H9 (cell line): ENCODE data around the gene IER2. TPM values are rescaled to one million over a fixed set of nuclear protein-coding genes. Genes with fewer than 3 reads are reported as not detected.
A peak's percentile ranks its signal among the peaks of the same experiment; 100 is the strongest.

Experiments
- DNase-seq: peaks from one replicate; pipeline ENCODE4 v3.0.0-alpha.2; 2017
- H2AFZ ChIP-seq: one replicate; pipeline ENCODE4 v1.6.1; 2013; ENCODE audit warnings: mild to moderate bottlenecking, low read length, control low read depth, moderate library complexity
- H2AK5ac ChIP-seq: 2 replicates; pipeline ENCODE4 v1.6.1; 2013; ENCODE audit warnings: low read length, control low read depth, mixed read lengths; ENCODE audit not compliant: insufficient read length
- H2BK120ac ChIP-seq: one replicate; pipeline ENCODE4 v1.6.1; 2013; ENCODE audit warnings: low read depth, mild to moderate bottlenecking, low read length, control low read depth, inconsistent platforms; ENCODE audit not compliant: poor library complexity, severe bottlenecking
- H2BK12ac ChIP-seq: 2 replicates; pipeline ENCODE4 v1.6.1; 2013; ENCODE audit warnings: low read length, control low read depth, mixed read lengths, low read depth; ENCODE audit not compliant: insufficient read length
- H2BK15ac ChIP-seq: 2 replicates; pipeline ENCODE4 v1.6.1; 2013; ENCODE audit warnings: low read depth, low read length, control low read depth
- H2BK20ac ChIP-seq: one replicate; pipeline ENCODE4 v1.6.1; 2013; ENCODE audit warnings: low read depth, mild to moderate bottlenecking, low read length, control low read depth, inconsistent platforms; ENCODE audit not compliant: poor library complexity, severe bottlenecking
- H2BK5ac ChIP-seq: 2 replicates; pipeline ENCODE4 v1.6.1; 2013; ENCODE audit warnings: low read length, control low read depth, mixed read lengths; ENCODE audit not compliant: insufficient read length
- H3K14ac ChIP-seq: 2 replicates; pipeline ENCODE4 v1.6.1; 2013; ENCODE audit warnings: low read length, control low read depth; ENCODE audit not compliant: insufficient read depth
- H3K18ac ChIP-seq: 2 replicates; pipeline ENCODE4 v1.6.1; 2013; ENCODE audit warnings: low read depth, mild to moderate bottlenecking, mixed read lengths, low read length, control low read depth; ENCODE audit not compliant: insufficient read length
- H3K23ac ChIP-seq: 2 replicates; pipeline ENCODE4 v1.6.1; 2013; ENCODE audit warnings: low read length, control low read depth, mixed read lengths, low read depth; ENCODE audit not compliant: insufficient read length
- H3K23me2 ChIP-seq: 2 replicates; pipeline ENCODE4 v1.6.1; 2013; ENCODE audit warnings: low read depth, mild to moderate bottlenecking, mixed read lengths, low read length, control low read depth; ENCODE audit not compliant: insufficient read length, poor library complexity, severe bottlenecking
- H3K27ac ChIP-seq: 2 replicates; pipeline ENCODE4 v1.5.1; 2013; ENCODE audit warnings: low read length, control low read depth, mixed read lengths, low read depth; ENCODE audit not compliant: insufficient read length
- H3K27me3 ChIP-seq: 2 replicates; pipeline ENCODE4 v1.6.1; 2013; ENCODE audit warnings: low read length, control low read depth, inconsistent platforms; ENCODE audit not compliant: insufficient read depth
- H3K4ac ChIP-seq: 2 replicates; pipeline ENCODE4 v1.6.1; 2013; ENCODE audit warnings: low read depth, mild to moderate bottlenecking, control low read depth, inconsistent platforms, low read length, moderate library complexity
- H3K4me1 ChIP-seq: 2 replicates; pipeline ENCODE4 v1.6.1; 2013; ENCODE audit warnings: low read length, control low read depth, inconsistent platforms; ENCODE audit not compliant: insufficient read depth
- H3K4me2 ChIP-seq: 2 replicates; pipeline ENCODE4 v1.6.1; 2013; ENCODE audit warnings: low read length, control low read depth, mixed read lengths; ENCODE audit not compliant: insufficient read length, insufficient read depth
- H3K56ac ChIP-seq: 2 replicates; pipeline ENCODE4 v1.6.1; 2013; ENCODE audit warnings: low read depth, mild to moderate bottlenecking, mixed read lengths, low read length, control low read depth; ENCODE audit not compliant: insufficient read length
- H3K79me1 ChIP-seq: 2 replicates; pipeline ENCODE4 v1.6.1; 2013; ENCODE audit warnings: low read depth, mild to moderate bottlenecking, moderate library complexity, low read length, control low read depth, inconsistent platforms; ENCODE audit not compliant: insufficient read depth, poor library complexity, severe bottlenecking
- H3K79me2 ChIP-seq: 2 replicates; pipeline ENCODE4 v1.6.1; 2013; ENCODE audit warnings: low read length, control low read depth, inconsistent platforms; ENCODE audit not compliant: insufficient read depth
- H3K9ac ChIP-seq: 2 replicates; pipeline ENCODE4 v1.6.1; 2013; ENCODE audit warnings: low read length, control low read depth, mixed read lengths; ENCODE audit not compliant: insufficient read length; ENCODE audit errors: extremely low read depth
- H3K9me3 ChIP-seq: one replicate; pipeline ENCODE4 v1.6.1; 2013; ENCODE audit warnings: low read depth, low read length, inconsistent platforms; ENCODE audit not compliant: control insufficient read depth
- H3T11ph ChIP-seq: one replicate; pipeline ENCODE4 v1.6.1; 2013; ENCODE audit warnings: mild to moderate bottlenecking, low read length, control low read depth, inconsistent platforms
- H4K20me1 ChIP-seq: one replicate; pipeline ENCODE4 v1.6.1; 2013; ENCODE audit not compliant: control insufficient read depth, insufficient read length, insufficient read depth
- H4K5ac ChIP-seq: 2 replicates; pipeline ENCODE4 v1.6.1; 2013; ENCODE audit warnings: low read depth, mild to moderate bottlenecking, mixed read lengths, low read length, control low read depth; ENCODE audit not compliant: insufficient read length
- H4K8ac ChIP-seq: replicated peaks from 2 replicates; pipeline ENCODE4 v1.6.1; 2013; ENCODE audit warnings: low read length, control low read depth, mixed read lengths, low read depth; ENCODE audit not compliant: insufficient read length
- H4K91ac ChIP-seq: 2 replicates; pipeline ENCODE4 v1.6.1; 2013; ENCODE audit warnings: low read depth, mild to moderate bottlenecking, moderate library complexity, mixed read lengths, low read length, control low read depth; ENCODE audit not compliant: insufficient read length
- H3K27ac Mint-ChIP-seq, 3 experiments: 2 replicates in 2 of 3; 3 replicates in 1 of 3; pipeline ENCODE4 v1.8.0; 2020 to 2021; ENCODE audit warnings: mixed read lengths in 3 of 3, mild to moderate bottlenecking in 1 of 3, moderate library complexity in 1 of 3
- H3K27me3 Mint-ChIP-seq: 2 replicates; pipeline ENCODE4 v1.8.0; 2021; ENCODE audit warnings: low read depth, mild to moderate bottlenecking, moderate library complexity, mixed read lengths
- H3K36me3 Mint-ChIP-seq, 3 experiments: 2 replicates in 2 of 3; 3 replicates in 1 of 3; pipeline ENCODE4 v1.8.0; 2020 to 2021; ENCODE audit warnings: low read depth in 3 of 3, mixed read lengths in 3 of 3; ENCODE audit not compliant: insufficient read depth in 1 of 3
- H3K4me1 Mint-ChIP-seq, 2 experiments: 2 replicates each; pipeline ENCODE4 v1.8.0; 2020; ENCODE audit warnings: mixed read lengths in 2 of 2
- H3K4me3 Mint-ChIP-seq, 2 experiments: 2 replicates in 1 of 2; 3 replicates in 1 of 2; pipeline ENCODE4 v1.8.0; 2020 to 2021; ENCODE audit warnings: mild to moderate bottlenecking in 2 of 2, mixed read lengths in 2 of 2, moderate library complexity in 1 of 2
- H3K9me3 Mint-ChIP-seq, 2 experiments: 2 replicates in 1 of 2; 3 replicates in 1 of 2; pipeline ENCODE4 v1.8.0; 2020; ENCODE audit warnings: mild to moderate bottlenecking in 2 of 2, mixed read lengths in 2 of 2, moderate library complexity in 1 of 2
- CTCF ChIP-seq: fragments of 200-600 bp; sonication (generic); conservative IDR thresholded peaks from 3 replicates; pipeline ENCODE4 v1.8.0; 2021; ENCODE audit warnings: antibody characterized with exemption, mild to moderate bottlenecking
- WGBS: extraction: QIAGEN DNeasy Blood & Tissue Kit; methylation state at CpG from one replicate; pipeline ENCODE4 v1.1.7; 2013; ENCODE audit warnings: missing lambda C conversion rate, low lambda C conversion rate, mixed read lengths; ENCODE audit not compliant: insufficient read length; ENCODE audit errors: extremely low coverage; 5-methylcytosine and 5-hydroxymethylcytosine counted together
- total RNA-seq: library from RNA; stranded (reverse); gene quantifications from 2 replicates; pipeline ENCODE4 v1.2.1, GENCODE V29; 2021

IER2 gene
- total RNA-seq, 1 experiment from 2014 or later = 160 TPM

- Histone ChIP-seq H3K4me1 (no peaks in the 10 kb centered on the region), H3K27ac (no peak overlapping the region), H3K27me3 (no peaks in the 10 kb centered on the region), H2AFZ (no peak overlapping the region), H3K79me2 (no peaks in the 10 kb centered on the region; the same call in 1 of the 2 replicates), H3K14ac (no peak overlapping the region), H4K8ac (no peak overlapping the region), H3K18ac (no peak overlapping the region), H2BK5ac (no peak overlapping the region), H3K56ac (no peak overlapping the region), H4K20me1 (no peaks in the 10 kb centered on the region), H2BK120ac (no peak overlapping the region), H3T11ph (no peak overlapping the region), H3K23ac (no peak overlapping the region), H3K23me2 (no peaks in the 10 kb centered on the region), H2BK12ac (no peak overlapping the region), H2BK15ac (no peak overlapping the region), H3K9me3 (no peaks in the 10 kb centered on the region), H4K5ac (no peak overlapping the region), H3K9ac (no peak overlapping the region), H4K91ac (no peak overlapping the region), H2AK5ac (no peak overlapping the region), H2BK20ac (no peak overlapping the region), H3K4me2 (no peak overlapping the region), H3K79me1 (peaks cover 2% of the 10 kb centered on the region), H3K4ac (no peak overlapping the region)
- Mint-ChIP-seq H3K27me3 (no peaks in the 10 kb centered on the region), H3K36me3 (peaks cover 25 to 62% (median 55%) of the 10 kb centered on the region in 3 experiments; a peak in 6 of 7 replicates), H3K27ac (peak overlapping the region in 2 of 3 experiments; percentile 69 to 90; a peak in 2 of 7 replicates), H3K9me3 (no peaks in the 10 kb centered on the region), H3K4me3 (peak overlapping the region in 1 of 2 experiments; percentile 56; a peak in 1 of 5 replicates), H3K4me1 (peaks cover 5 to 16% of the 10 kb centered on the region in 2 experiments; a peak in 3 of 4 replicates)
- whole genome bisulfite sequencing = no CpG with 5 or more reads among the region's 11 CpGs
- TF ChIP-seq CTCF = no peak
- DNase-seq = no peak
Observed at GRCh38 chr19:13139633-13140311, 10.4 kb upstream of the IER2 start.
